Fibroblast of mammary gland (primary cell): ENCODE data around the gene COL21A1.

ENCODE experiments used
- DNase-seq: peaks from one replicate; pipeline ENCODE4 v3.0.0-alpha.2; 2010; ENCODE audit warnings: low read depth
- H3K4me3 ChIP-seq: 2 replicates; pipeline ENCODE4 v1.5.1; 2011; ENCODE audit warnings: low read depth, mild to moderate bottlenecking, low read length, moderate library complexity; ENCODE audit not compliant: control insufficient read depth
- CTCF ChIP-seq: conservative IDR thresholded peaks from 2 replicates; pipeline ENCODE4 v1.5.1; 2011; ENCODE audit warnings: low read depth, low read length, inconsistent platforms; ENCODE audit not compliant: control insufficient read depth, insufficient read depth

Gene COL21A1

DNA sequence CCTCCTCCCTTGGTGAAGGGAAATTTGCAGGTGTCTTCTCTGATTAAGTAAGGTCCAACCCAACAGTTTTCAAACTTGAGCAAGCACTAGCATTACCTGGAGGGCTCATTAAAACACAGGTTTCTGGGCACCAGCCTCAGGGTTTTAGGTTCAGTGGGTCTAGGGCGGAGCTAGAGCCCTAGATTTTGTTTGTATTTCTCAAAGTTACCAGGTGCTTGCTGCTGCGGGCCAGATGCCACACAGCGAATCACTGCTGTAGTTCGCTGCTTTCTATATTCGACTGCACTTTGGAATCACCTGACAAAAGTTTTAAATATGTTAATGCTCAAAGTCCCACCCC is 869 bp downstream of the COL21A1 start:
- no peak for DNase-seq
- TF ChIP-seq CTCF = no peak
- H3K4me3 ChIP-seq = peak overlapping the region; percentile 67

DNA sequence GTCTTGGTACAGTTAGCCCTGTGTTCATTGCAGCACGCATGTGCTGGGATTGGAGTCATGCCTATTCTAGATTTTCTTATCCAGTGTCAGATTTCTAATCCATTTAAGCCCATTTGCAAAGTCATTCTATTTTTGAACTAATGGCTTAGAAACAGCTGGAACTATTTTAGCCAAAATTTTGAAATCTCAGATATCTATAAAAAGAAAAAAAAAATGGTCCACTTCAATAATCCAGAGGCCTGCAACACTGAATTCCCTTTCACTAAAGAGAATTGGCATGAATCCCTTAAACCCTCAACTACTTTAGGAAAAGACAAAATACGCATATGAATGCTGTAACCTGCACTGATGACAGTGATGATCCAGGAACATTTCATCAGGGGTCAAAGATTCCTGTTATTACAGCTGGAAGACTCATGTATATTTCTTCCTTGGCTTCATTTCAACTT is 1.5 kb downstream of the COL21A1 start:
- peak; percentile 96 for DNase-seq
- no peak for TF ChIP-seq CTCF
- no peak overlapping the region for H3K4me3 ChIP-seq

DNA sequence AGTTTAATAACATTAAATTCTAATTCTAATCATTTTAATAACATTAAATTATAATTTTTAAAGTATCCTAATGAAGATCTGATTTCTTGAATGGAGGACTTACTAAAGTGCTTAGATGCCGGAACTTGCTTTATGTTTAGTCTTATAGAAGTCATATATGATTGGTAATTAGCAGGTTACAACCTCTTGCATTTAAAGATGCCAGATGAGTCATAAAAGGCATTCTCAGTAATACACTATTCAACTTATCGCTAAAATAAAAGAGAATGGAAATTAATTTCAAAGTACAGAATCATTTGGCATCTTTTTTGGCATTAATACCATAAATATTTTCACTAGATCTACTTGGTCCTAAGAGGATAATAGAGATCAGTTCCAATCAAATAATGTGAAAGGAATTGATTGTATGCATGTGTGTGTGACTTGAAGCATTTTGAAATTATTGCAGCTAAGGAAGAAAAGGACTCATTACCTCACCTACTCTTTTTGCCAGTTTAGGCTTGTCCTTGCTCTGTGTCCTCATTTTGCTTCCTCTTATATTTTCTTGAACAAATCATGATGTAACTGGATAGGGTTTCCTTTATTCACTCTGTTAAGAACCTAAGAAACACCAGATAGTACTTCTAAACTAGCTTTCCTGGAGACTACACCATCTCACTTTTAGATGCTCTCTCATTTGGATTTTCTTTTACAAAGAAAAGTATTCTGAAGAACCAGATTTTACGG is 2.7 kb downstream of the COL21A1 start:
- DNase-seq = no peak
- no peak overlapping the region for H3K4me3 ChIP-seq
- no peak for TF ChIP-seq CTCF

DNA sequence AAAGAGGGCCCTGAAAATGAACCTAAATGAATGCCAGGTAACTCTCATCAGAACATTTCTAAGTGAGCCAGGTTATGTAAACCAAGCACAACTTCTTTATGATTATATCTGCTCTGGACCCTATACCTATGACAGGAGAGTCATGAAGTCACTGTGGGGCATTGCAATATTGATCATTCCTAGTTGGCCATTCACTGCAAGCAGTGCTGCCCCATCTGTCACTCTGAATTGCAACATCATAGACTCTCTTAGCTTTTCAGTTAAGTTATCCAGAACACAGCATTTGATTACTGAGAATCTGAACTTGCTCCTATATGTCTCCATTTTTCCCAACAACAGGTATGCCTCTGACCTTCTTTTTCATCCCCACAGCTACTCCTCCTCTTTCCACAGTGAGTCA is 3.3 kb downstream of the COL21A1 start:
- DNase-seq = no peak
- no peak for TF ChIP-seq CTCF
- H3K4me3 ChIP-seq = no peak overlapping the region

GRCh38 chr6:56243518-56244070 is 3.8 kb downstream of the COL21A1 start:
- no peak for TF ChIP-seq CTCF
- no peak for DNase-seq

DNA sequence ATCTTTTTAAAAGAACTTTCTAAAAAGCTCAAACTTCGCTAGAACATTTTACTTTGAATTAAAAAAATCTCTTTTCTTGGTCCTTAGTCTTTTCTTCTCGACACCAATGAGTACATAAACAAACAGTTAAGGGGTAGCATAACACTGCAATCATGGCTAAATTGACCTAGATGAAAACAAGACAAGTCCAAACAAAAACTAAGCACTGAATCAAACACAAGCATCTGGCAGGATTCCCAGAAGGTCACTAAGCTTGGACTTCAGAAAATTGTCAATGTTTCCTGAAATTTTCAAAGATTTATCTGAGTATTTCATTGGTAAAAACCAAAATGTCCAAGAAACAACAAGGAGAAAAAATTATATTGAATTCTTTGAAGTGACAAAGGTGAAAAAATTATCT is 5.0 kb downstream of the COL21A1 start:
- no peak for TF ChIP-seq CTCF
- DNase-seq = peak; percentile 71
- H3K4me3 ChIP-seq = no peak overlapping the region

More at GRCh38 chr6:56243518-56244070, 3.8 kb downstream of the COL21A1 start:
- no peak overlapping the region for H3K4me3 ChIP-seq
